Measurements from ENCODE around the gene SSRP1.

- TF ChIP-seq CTCF (IDR thresholded peaks at IDR 0.05; ENCODE audit: low read depth, low read length, poor library complexity, severe bottlenecking) (no peak), EZH2phosphoT487 (IDR thresholded peaks at IDR 0.05; ENCODE audit: borderline replicate concordance, low read length) (no peak)
Observed at GRCh38 chr11:57373146-57373545, 37.5 kb upstream of the SSRP1 start.

Data from DOHH2 (cell line).